Right lobe of liver (tissue), 6 donors: ENCODE results near the gene ZNF184. TPM values are rescaled to one million over a fixed set of nuclear protein-coding genes. Genes with fewer than 3 reads are reported as not detected.

Source experiments
- ATAC-seq, 4 donors: fragments of 200-7000 bp; cut with Tn5 transposase; one replicate each; pipeline ENCODE4 v1.9.1; 2020; ENCODE audit warnings: mild to moderate bottlenecking in 4 of 4, moderate library complexity in 4 of 4
- DNase-seq, 3 donors: peaks; one replicate each; pipeline ENCODE4 v3.0.0-alpha.2; 2020
- H3K27ac ChIP-seq, 3 donors: fragments of 200-600 bp; one replicate each; pipeline ENCODE4 v1.8.0; 2022
- H3K27me3 ChIP-seq, 2 donors: fragments of 200-600 bp; one replicate each; pipeline ENCODE4 v1.8.0; 2022
- H3K36me3 ChIP-seq, 4 donors: fragments of 200-600 bp; sonication (generic) in 1 of 4; one replicate each; pipeline versions ENCODE4 v1.5.1 to v1.8.0; 2017 to 2022; ENCODE audit warnings: control low read depth in 1 of 4
- H3K4me1 ChIP-seq, 4 donors: fragments of 200-600 bp; sonication (generic) in 1 of 4; one replicate each; pipeline versions ENCODE4 v1.5.1 to v1.8.0; 2017 to 2022; ENCODE audit warnings: control low read depth in 1 of 4
- H3K4me3 ChIP-seq, 3 donors: fragments of 200-600 bp; one replicate each; pipeline ENCODE4 v1.8.0; 2022
- H3K9me3 ChIP-seq, 4 donors: fragments of 200-600 bp; sonication (generic) in 1 of 4; one replicate each; pipeline versions ENCODE4 v1.5.1 to v1.8.0; 2017 to 2022; ENCODE audit warnings: control low read depth in 1 of 4
- POLR2A ChIP-seq: fragments of 450-650 bp; IDR thresholded peaks from one replicate; pipeline ENCODE4 v1.6.1; 2017; ENCODE audit warnings: antibody characterized with exemption, mild to moderate bottlenecking
- WGBS: methylation state at CpG from one replicate; pipeline ENCODE4 v1.1.6; 2018; ENCODE audit warnings: low coverage, low lambda C conversion rate; ENCODE audit not compliant: insufficient coverage; ENCODE audit errors: missing lambda C conversion rate; 5-methylcytosine and 5-hydroxymethylcytosine counted together
- intact Hi-C, 2 donors: fragments of 100-400 bp; cut with DNase I; formaldehyde crosslinking; loops; one replicate each; pipeline versions ENCODE4 v1.11.2 to v1.14.1; 2022
- total RNA-seq, 6 experiments: library from RNA; depleted of rRNA in 2 of 6; stranded (reverse); fragments of >200 nt in 2 of 6; fragmentation: NEBNext Ultra II Directional in 3 of 6; extraction: Animal tissue kit (Norgen Biotek cat#: 25700) in 3 of 6; gene quantifications; one replicate each; pipeline versions ENCODE4 v1.1.0 to v1.2.4, GENCODE V29; 2016 to 2023
- TF ChIP-seq, protein P1 (sequence below), 4 donors: fragments of 200-600 bp in 3 of 4; fragments of 450-650 bp in 1 of 4; IDR thresholded peaks; one replicate each; pipeline versions ENCODE4 v1.5.1 to v1.8.0; 2016 to 2022; ENCODE audit warnings: antibody characterized with exemption in 4 of 4, mild to moderate bottlenecking in 2 of 4
- donor health status: DM: no; HTN: yes; CAD: no.
- donor health status: DM: no; HTN: no; CAD: no.
- donor health status: DM: no; HTN: no; CAD: no.
- donor health status: DM: no; HTN: yes; CAD: no.
- donor health status: DM: no; HTN: yes; CAD: no.

The ZNF184 gene
- total RNA-seq, 6 experiments from 2014 or later, result 1.1 to 1.8 (median 1.7) TPM

DNA sequence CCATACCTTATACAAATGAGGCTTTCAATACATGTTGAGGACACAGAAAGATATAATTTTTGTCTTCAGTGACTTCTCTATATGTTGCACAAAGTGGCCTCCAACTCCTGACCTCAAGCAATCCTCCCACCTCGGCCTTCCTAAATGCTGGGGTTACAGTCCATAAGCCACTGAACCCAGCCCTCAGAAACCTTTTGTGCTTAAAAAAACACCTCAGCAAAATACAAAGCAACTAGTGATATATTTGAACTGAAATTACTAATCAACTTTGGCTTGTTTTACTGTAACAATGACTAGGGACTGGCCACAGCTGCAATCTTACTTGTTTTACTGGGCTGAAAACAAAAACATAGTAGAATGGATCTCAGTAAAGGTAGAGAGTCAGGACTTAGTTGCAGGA is 3.2 kb upstream of the ZNF184 start:
- no peak for ATAC-seq
- no peaks in the 10 kb centered on the region for H3K27me3 ChIP-seq
- intact Hi-C loops, result no loop called here
- no peaks in the 10 kb centered on the region for H3K36me3 ChIP-seq
- no peak overlapping the region for H3K27ac ChIP-seq
- WGBS, result 56% methylated on average over 1 of the region's 1 CpG
- DNase-seq, result no peak
- H3K9me3 ChIP-seq, result no peaks in the 10 kb centered on the region
- H3K4me1 ChIP-seq, result peaks cover 0 to 16% (median 3%) of the 10 kb centered on the region in 4 donors
- H3K4me3 ChIP-seq, result no peak overlapping the region
- no peak for TF ChIP-seq POLR2A
- TF ChIP-seq, protein P1, sequence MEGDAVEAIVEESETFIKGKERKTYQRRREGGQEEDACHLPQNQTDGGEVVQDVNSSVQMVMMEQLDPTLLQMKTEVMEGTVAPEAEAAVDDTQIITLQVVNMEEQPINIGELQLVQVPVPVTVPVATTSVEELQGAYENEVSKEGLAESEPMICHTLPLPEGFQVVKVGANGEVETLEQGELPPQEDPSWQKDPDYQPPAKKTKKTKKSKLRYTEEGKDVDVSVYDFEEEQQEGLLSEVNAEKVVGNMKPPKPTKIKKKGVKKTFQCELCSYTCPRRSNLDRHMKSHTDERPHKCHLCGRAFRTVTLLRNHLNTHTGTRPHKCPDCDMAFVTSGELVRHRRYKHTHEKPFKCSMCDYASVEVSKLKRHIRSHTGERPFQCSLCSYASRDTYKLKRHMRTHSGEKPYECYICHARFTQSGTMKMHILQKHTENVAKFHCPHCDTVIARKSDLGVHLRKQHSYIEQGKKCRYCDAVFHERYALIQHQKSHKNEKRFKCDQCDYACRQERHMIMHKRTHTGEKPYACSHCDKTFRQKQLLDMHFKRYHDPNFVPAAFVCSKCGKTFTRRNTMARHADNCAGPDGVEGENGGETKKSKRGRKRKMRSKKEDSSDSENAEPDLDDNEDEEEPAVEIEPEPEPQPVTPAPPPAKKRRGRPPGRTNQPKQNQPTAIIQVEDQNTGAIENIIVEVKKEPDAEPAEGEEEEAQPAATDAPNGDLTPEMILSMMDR (IDR thresholded peaks at IDR 0.05), result no peak

DNA sequence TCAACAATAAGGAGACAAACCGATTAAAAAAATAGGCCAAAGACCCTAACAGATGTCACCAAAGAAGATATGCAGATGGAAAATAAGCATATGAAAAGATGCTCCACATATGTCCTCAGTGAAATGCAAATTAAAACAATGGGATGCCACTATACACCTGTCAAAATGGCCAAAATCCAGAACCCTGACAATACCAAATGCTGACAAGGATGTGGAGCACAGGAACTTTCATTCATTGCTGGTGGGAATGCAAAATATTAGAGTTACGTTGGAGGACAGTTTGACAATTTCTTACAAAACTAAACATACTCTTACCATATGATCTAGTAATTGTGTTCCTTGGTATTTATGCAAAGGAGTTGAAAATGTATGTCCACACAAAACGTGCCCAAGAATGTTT is 1.8 kb upstream of the ZNF184 start:
- TF ChIP-seq POLR2A, result no peak
- TF ChIP-seq, protein P1 (IDR thresholded peaks at IDR 0.05), result no peak
- 91% methylated on average over 2 of the region's 3 CpGs for WGBS
- H3K27me3 ChIP-seq, result no peaks in the 10 kb centered on the region
- no peak for DNase-seq
- peaks cover 0 to 13% (median 3%) of the 10 kb centered on the region in 4 donors for H3K4me1 ChIP-seq
- no peak for ATAC-seq
- H3K9me3 ChIP-seq, result no peaks in the 10 kb centered on the region
- no peaks in the 10 kb centered on the region for H3K36me3 ChIP-seq
- intact Hi-C loops, result no loop called here
- no peak overlapping the region for H3K27ac ChIP-seq
- H3K4me3 ChIP-seq, result no peak overlapping the region

DNA sequence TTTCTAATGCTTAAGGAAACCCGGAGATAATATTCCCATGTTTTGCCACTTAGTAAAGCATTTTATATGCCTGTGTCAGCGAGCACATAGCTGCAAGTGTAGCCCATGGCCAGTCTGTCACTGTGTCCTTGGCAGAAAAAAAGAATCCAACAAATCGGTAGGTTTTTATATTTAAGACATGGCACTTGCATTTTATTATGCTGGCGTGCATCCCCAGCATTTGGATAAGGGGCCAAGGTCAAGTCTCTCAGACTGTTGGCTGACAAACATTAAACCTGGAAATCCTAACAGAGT is 1.2 kb upstream of the ZNF184 start:
- Histone ChIP-seq H3K4me1 (peaks cover 0 to 13% (median 3%) of the 10 kb centered on the region in 4 donors), H3K27me3 (no peaks in the 10 kb centered on the region), H3K36me3 (no peaks in the 10 kb centered on the region), H3K9me3 (no peaks in the 10 kb centered on the region), H3K27ac (no peak overlapping the region), H3K4me3 (no peak overlapping the region)
- no peak for TF ChIP-seq POLR2A
- TF ChIP-seq, protein P1 (IDR thresholded peaks at IDR 0.05), result no peak
- intact Hi-C loops, result no loop called here
- DNase-seq (no peak), ATAC-seq (no peak)
- 88% methylated on average over 4 of the region's 4 CpGs for WGBS

- peak in 3 of 4 donors; percentile 24 to 30 (median 28) for ATAC-seq
- 1% methylated on average over 13 of the region's 13 CpGs for WGBS
- TF ChIP-seq, protein P1 (IDR thresholded peaks at IDR 0.05), result no peak
- TF ChIP-seq POLR2A, result no peak
- DNase-seq, result peak in 2 of 3 donors; percentile 42 to 49
- Histone ChIP-seq H3K9me3 (no peaks in the 10 kb centered on the region), H3K27ac (peak overlapping the region; percentile 78 to 92 (median 89)), H3K4me1 (peaks cover 0 to 4% (median 0%) of the 10 kb centered on the region in 4 donors), H3K27me3 (no peaks in the 10 kb centered on the region), H3K4me3 (peak overlapping the region; percentile 65 to 75 (median 75)), H3K36me3 (peaks cover 0 to 5% (median 2%) of the 10 kb centered on the region in 4 donors)
- intact Hi-C loops, result no loop called here
Observed at GRCh38 chr6:27472182-27472616, 706 bp downstream of the ZNF184 start.
